GM10266 (cell line): ENCODE measurements around the gene CEP350.

Experiments
- DNase-seq: peaks from one replicate; pipeline ENCODE4 v3.0.0; 2012; ENCODE audit errors: extremely low spot score
- TF ChIP-seq, protein P1 (sequence below): IDR thresholded peaks from 2 replicates; pipeline ENCODE4 v1.5.1; 2012; ENCODE audit warnings: mild to moderate bottlenecking, low read depth; ENCODE audit not compliant: control insufficient read depth, insufficient read depth; ENCODE audit errors: missing control alignments

CEP350 gene

DNA sequence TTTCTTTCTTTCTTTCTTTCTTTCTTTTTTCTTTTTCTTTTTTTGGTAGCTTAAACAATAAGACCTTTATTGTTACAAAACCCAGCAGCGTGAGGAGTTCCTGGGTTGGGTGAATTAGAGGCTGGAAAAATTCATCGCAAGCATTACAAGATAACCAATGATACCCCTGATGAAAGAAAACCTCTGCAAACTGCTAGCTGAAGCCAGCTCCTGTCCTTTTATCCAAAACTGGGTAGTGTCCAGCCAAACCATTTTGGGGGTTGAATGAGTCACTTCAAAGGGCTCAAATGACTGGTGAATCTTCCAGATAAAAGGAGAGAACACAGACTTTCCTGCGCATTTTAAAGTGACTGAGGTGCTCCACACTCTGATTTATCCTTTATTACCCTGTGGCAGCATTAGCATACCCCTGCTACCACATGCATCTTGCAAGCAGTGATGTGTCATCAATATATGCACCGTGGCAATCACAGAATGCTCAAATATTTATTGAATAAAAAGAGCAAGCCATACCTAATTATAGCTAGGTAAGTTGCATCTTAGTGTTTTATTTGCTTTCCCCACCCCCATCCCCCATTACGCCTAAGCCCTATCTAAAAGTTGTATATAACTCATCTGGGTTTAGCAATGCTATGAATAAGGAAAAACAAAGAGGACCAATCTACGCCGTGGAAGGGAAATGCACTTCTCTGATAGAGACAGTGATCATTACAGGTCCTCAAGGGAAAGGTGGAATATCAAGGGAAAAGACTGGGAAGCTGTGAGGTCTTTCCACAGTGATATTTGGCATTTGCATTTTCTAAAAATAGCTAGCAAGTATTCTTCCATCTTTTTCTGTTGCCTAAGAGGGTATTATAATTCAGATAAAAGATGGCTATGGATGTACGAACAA, 32.4 kb upstream of the CEP350 start:
- TF ChIP-seq, protein P1, sequence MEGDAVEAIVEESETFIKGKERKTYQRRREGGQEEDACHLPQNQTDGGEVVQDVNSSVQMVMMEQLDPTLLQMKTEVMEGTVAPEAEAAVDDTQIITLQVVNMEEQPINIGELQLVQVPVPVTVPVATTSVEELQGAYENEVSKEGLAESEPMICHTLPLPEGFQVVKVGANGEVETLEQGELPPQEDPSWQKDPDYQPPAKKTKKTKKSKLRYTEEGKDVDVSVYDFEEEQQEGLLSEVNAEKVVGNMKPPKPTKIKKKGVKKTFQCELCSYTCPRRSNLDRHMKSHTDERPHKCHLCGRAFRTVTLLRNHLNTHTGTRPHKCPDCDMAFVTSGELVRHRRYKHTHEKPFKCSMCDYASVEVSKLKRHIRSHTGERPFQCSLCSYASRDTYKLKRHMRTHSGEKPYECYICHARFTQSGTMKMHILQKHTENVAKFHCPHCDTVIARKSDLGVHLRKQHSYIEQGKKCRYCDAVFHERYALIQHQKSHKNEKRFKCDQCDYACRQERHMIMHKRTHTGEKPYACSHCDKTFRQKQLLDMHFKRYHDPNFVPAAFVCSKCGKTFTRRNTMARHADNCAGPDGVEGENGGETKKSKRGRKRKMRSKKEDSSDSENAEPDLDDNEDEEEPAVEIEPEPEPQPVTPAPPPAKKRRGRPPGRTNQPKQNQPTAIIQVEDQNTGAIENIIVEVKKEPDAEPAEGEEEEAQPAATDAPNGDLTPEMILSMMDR: no peak
- DNase-seq: no peak

DNA sequence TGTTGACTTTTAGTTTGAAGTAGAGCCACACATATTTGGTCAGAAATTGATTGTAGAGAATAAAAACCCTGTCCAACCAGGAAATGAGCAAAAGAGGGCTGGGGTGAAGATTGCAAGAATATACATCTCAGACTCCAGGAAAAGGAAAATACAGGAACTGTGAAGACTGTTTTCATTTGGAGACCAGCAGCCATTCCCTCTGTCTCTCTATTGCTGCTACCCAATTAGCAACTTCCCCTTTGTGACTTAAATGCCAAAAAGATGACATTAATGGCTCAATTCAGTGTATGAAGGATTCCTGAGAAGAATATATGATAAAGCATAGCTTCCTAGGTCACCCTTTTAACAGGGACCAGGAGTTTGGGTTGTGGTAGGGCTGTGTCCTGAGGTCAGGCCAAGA, 31.6 kb upstream of the CEP350 start:
- DNase-seq: no peak
- TF ChIP-seq, protein P1: no peak

DNA sequence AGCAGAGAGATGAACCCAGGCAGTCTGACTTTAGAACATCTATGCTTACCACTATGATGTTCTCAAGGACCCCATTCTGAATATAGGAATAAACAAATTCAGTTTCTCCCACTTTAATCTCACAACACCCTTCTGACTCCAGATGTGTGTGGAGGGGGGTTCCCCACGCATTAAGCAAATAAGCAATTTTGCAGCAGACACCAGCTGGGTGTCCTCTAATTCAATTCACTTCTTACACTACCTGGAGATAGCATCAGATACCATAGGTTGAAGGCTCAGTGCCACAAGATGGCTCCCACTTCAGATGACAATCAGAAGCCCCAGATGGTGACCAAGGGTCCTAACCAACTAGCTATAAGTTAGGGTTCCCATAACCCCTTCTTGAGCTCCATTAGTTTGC, 30.3 kb upstream of the CEP350 start:
- TF ChIP-seq, protein P1: no peak
- no peak for DNase-seq

DNA sequence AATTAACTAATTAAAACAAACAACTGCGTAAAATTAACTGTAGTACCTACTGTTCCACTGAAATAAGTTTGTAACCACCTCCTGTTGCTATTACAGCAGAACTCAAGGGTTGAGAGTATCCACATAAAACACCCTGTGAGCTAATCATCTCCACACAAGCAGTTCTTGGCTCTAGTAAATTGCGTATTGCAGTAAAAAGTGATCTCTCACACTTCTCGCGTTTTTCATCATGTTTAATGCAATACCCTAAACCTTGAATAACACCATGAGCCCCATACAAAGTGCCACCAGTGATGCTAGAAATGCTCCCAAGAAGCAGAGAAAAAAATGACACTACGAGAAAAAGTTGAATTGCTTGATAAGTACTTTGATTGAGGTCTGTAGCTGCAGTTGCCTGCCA, 29.3 kb upstream of the CEP350 start:
- TF ChIP-seq, protein P1: no peak

DNA sequence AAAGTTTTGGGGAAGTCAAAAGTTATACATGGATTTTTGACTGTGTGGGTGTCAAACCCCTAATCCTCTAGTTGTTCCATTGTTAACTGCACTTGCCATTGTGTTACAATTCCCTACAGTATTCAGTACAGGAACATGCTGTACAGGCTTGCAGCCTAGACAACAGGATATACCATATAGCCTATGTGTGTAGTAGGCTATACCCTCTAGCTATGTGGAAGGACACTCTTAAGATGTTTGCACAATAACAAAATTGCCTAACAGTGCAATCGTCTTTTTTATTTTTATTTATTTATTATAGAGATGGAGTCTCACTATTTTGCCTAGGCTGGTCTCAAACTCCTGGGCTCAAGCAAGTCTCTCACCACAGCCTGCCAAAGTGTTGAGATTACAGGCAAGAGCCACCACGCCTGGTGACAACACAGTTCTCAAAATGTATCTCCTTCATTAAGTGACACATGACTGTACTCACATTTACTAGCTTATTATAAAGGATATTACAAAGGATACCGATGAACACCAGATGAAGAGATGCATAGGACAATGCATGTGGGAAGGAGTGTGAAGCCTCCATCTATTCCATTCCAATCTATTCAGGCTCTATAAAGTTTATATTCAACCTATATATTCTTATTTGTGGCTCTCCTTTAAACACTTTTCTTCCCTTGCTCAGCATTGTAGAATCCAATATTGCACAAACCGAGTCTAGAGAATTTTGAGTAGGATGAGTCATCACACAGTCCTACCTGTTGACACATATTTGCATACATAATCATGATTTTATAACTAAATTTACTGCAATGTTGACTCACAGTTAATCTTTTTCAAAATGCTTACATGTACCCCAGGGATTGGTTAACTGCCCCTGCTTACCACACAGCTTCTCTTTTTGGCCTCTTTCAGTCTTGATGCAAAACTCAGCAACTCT, 28.4 kb upstream of the CEP350 start:
- TF ChIP-seq, protein P1: no peak
- no peak for DNase-seq

More for the DNA sequence above, 29.3 kb upstream of the CEP350 start:
- no peak for DNase-seq

DNA sequence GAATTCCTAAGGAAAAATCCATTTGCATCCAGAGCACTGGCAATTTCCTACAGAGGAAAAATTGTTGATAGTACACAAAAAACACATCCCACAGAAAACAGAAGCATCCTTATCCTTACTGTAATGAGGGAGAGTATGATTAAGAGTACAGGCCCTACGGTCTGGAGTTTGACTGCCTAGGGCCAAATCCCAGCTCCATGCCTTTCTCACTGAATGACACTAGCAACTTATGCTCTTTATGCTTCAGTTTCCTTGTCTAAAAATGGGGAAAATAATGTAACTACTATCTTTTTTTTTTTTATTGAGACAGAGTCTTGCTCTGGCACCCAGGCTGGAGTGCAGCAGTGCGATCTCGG, 27.8 kb upstream of the CEP350 start:
- TF ChIP-seq, protein P1: no peak
- no peak for DNase-seq
